GM12892 (cell line): ENCODE measurements around the gene CENPU.

Experiments
- POLR2AphosphoS5 ChIP-seq: IDR thresholded peaks from 2 replicates; pipeline ENCODE4 v1.6.1; 2011; ENCODE audit warnings: low read depth, low read length, control low read depth
- TAF1 ChIP-seq: IDR thresholded peaks from 2 replicates; pipeline ENCODE4 v1.6.1; 2011; ENCODE audit warnings: low read depth, mild to moderate bottlenecking, control low read depth, low read length, borderline replicate concordance

DNA sequence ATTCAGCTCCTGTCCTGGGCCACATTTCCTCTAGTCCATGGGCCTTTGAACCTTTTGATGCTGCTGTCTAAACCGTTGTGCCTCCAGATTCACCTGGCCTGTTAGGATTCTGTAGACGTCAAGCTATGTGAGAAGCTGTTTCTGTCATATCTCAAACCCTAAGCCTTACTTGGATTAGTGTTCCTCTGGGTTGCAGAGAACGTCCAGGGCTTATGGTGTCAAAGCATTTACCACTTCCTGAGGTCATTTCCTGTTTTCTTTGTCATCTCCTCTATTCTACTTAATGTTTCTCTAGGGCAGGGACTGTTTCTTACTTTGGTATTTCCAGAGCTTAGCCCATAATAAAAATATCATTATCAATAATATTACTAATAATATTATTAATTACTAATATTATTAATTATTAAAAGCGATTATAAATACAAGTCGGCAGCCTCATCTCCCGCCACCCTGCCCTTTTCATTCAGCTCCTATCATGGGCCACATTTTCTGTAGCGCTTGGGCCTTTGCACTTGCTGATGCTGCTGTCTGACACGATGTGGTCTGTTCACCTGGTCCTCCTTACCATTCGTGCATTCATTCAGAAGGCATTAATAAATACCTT is 65.3 kb downstream of the CENPU start:
- TF ChIP-seq TAF1, result no peak
- TF ChIP-seq POLR2AphosphoS5, result no peak
